IPS-18c (cell line): ENCODE measurements around the gene SLC2A3.
"Not testable (repeated sequence)": the region's sequence is repeated elsewhere in the genome, so short reads cannot be mapped to it uniquely, and the experiment has no call there.

Experiments used
- H3K4me3 ChIP-seq: 2 replicates; pipeline ENCODE4 v1.7.0; 2013; ENCODE audit warnings: low read depth, mild to moderate bottlenecking, low read length, moderate library complexity; ENCODE audit not compliant: insufficient read depth
- H3K9me3 ChIP-seq: one replicate; pipeline ENCODE4 v1.6.1; 2013; ENCODE audit warnings: mild to moderate bottlenecking, low read length, moderate library complexity; ENCODE audit not compliant: control insufficient read depth, insufficient read depth

Gene SLC2A3

DNA sequence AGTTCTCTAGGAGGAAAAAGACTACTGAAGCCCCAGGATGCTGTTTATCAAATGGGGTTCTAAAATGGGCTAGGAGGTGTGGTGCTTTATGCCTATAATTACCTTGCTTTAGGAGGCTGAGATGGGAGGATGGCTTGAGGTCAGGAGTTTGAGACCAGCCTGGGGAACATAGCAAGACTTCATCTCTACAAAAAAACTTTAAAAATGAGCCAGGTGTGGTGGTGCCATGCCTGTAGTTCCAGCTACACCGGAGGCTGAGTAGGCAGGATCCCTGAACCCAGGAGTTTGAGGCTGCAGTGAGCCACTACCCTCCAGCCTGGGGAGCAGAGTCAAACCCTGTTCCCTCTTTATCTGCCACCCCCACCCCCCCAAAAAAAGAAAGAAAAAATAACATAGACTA, 23.3 kb upstream of the SLC2A3 start:
- Histone ChIP-seq H3K9me3 (no peaks in the 10 kb centered on the region), H3K4me3 (no peak overlapping the region)

DNA sequence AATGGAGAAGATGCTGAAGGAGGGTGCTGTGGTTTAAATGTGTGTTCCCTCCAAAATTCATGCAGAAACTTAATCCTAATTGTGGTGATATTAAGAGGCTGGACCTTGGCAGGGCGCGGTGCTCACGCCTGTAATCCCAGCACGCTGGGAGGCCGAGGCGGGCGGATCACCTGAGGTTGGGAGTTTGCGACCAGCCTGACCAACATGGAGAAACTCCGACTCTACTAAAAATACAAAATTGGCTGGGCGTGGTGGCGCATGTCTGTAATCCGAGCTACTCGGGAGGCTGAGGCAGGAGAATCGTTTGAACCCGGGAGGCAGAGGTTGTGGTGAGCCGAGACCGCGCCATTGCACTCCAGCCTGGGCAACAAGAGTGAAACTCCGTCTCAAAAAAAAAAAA, 18.9 kb upstream of the SLC2A3 start:
- not testable (repeated sequence) for H3K9me3 ChIP-seq, H3K4me3 ChIP-seq

- H3K9me3 ChIP-seq, H3K4me3 ChIP-seq: not testable (repeated sequence)
Observed at GRCh38 chr12:7954418-7954817, 18.4 kb upstream of the SLC2A3 start.

DNA sequence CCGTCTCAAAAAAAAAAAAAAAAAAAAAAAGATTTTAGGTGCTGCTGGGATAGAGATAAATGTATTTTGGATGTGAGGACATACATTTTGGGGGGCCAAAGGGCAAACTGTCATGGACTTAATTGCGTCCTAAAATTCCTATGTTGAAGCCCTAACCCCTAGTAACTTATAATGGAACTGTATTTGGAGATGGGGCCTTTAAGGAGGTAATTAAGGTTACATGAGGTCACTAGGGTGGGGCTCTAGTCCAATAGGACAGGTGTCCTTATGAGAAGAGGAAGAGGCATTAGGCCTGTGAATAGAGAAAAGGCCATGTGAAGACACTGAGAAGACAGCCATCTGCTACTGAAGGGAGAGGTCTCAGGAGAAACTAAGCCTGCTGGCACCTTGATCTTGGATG, 17.9 kb upstream of the SLC2A3 start:
- not testable (repeated sequence) for H3K9me3 ChIP-seq, H3K4me3 ChIP-seq

DNA sequence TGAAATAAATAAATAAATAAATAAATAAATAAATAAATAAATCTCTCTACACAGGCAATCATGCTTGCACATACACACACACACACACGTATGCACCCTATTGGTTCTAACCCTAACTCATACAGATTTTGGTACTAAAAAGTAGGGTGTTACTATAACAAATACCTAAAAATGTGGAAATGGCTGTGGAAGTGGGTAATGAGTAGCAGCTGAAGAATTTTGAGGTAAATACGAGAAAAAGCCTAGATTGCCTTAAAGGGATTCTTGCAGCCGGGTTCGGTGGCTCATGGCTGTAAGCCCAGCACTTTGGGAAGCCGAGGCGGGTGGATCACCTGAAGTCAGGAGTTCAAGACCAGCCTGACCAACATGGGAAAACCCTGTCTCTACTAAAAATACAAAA, 15.7 kb upstream of the SLC2A3 start:
- no peak overlapping the region for H3K4me3 ChIP-seq
- peaks cover 2% of the 10 kb centered on the region for H3K9me3 ChIP-seq

DNA sequence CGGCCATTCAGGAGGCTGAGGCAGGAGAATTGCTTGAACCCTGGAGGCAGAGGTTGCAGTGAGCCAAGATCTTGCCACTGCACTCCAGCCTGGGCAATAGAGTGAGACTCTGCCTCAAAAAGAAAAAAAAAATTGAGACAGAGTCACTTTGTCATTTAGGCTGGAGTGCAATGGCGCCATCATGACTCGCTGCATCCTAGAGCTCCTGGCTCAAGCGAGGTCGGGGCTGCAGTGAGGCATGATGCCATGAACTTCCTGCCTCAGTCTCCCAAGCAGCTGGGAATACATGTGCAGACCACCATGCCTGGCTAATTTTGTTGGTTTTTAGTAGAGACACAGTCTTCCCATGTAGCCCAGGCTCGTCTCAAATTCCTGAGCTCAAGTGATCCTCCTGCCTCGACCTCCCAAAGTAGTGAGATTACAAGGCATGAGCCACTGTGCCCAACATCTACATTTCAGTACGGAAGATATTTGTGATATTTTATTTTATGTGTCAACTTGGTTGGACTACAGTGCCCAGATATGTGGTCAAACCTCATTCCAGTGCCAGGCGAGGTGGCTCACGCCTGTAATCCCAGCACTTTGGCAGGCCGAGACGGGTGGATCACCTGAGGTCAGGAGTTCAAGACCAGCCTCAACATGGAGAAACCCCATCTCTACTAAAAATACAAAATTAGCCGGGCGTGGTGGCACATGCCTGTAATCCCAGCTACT, 14.4 kb upstream of the SLC2A3 start:
- H3K4me3 ChIP-seq, H3K9me3 ChIP-seq: not testable (repeated sequence)

DNA sequence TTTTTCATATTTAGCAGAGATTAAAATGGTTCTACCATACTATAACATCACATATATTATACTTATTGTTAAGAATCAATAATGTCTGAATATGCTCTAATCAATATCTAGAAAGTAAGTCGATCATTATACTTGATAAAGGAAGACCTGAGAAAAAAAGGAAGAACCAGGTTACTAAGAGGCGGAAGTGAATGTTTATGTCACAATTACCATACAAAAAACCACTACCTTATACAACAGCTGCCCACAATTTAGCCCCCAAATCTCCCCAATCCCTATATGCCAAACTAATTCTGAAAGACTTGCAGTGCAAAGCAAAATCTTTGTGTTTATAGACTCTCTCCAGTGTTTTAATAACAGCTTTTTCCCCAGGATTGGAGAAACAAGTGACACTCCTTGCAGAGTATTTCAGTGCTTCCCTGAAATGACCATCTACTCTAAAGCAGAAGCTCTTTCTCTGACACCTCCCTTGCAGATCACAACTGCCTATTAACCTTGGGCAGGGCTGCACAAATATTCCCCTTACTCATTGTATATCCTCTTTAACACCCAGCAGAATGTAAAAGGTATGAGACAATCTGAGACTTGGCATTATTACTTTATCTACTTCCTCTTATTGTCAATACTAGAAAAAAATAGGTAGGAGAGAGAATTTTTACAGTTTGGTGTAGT, 12.7 kb upstream of the SLC2A3 start:
- no peak overlapping the region for H3K4me3 ChIP-seq
- peaks cover 2% of the 10 kb centered on the region for H3K9me3 ChIP-seq

GRCh38 chr12:7947011-7947410, 11.0 kb upstream of the SLC2A3 start:
- Histone ChIP-seq H3K9me3 (peaks cover 2% of the 10 kb centered on the region), H3K4me3 (no peak overlapping the region)

- not testable (repeated sequence) for H3K9me3 ChIP-seq, H3K4me3 ChIP-seq
Observed at GRCh38 chr12:7944760-7945159, 8.8 kb upstream of the SLC2A3 start.

GRCh38 chr12:7940906-7941305, 4.9 kb upstream of the SLC2A3 start:
- Histone ChIP-seq H3K4me3 (no peak overlapping the region), H3K9me3 (no peaks in the 10 kb centered on the region)

- H3K9me3 ChIP-seq: no peaks in the 10 kb centered on the region
- no peak overlapping the region for H3K4me3 ChIP-seq
Observed at GRCh38 chr12:7937833-7938506, 2.0 kb upstream of the SLC2A3 start.

GRCh38 chr12:7934889-7935492, 996 bp downstream of the SLC2A3 start:
- H3K4me3 ChIP-seq: peak overlapping the region; percentile 58
- no peaks in the 10 kb centered on the region for H3K9me3 ChIP-seq

GRCh38 chr12:7934091-7934888, 1.7 kb downstream of the SLC2A3 start:
- no peaks in the 10 kb centered on the region for H3K9me3 ChIP-seq
- H3K4me3 ChIP-seq: peak overlapping the region; percentile 58

DNA sequence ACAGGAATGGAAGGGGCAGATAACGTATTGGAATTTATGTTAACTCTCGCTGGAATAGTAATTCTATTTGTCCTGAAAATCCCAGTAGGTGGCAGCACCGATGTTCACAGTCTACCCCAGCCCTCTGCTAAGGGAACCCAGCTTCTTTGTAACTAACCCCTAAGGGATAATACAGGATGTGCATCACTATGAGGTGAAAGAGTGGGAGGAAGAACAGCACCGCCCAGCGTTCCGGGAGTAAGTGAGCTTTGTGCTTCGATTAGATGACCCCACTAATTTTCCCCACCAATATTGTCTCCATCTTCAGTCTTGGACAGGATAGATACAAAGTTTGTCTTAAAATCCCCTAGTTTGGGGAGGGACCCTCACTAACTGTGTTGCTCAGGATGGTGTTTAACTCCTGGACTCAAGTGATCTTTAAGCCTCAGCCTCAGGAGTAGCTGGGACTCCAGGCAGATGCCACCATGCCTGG, 2.7 kb downstream of the SLC2A3 start:
- H3K4me3 ChIP-seq: peak overlapping the region; percentile 58; the same call in 1 of the 2 replicates

DNA sequence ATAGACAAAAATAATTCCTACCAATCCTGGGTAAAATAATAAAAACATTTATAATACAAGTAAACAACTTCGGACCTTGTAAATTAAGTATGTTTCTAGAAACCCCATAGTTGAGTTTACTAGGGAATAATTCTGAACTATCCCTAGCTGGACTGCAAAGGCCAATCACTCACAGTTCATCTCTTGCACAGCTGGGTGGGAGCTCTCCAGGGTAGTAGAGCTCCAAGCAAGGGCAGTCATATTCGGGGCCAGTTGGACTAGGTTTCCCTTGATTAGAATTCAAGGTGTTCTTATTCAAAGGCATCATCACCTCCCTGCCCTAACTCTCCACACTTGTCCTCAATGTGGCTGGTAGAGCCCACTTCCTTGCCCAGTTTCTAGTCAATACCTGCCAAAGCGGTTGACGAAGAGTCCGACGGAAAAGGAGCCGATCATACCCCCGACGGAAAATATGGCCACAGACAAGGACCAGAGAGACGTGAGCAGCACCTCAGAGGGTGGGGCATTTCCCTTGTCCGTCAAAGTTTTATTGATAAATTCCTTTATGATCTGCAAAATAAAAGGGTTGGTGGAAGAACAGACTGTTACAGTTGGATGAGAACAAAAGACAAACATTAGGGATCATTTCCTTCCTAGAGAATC, 3.3 kb downstream of the SLC2A3 start:
- H3K4me3 ChIP-seq, H3K9me3 ChIP-seq: not testable (repeated sequence)

More for the DNA sequence above, 2.7 kb downstream of the SLC2A3 start:
- H3K9me3 ChIP-seq: no peaks in the 10 kb centered on the region

DNA sequence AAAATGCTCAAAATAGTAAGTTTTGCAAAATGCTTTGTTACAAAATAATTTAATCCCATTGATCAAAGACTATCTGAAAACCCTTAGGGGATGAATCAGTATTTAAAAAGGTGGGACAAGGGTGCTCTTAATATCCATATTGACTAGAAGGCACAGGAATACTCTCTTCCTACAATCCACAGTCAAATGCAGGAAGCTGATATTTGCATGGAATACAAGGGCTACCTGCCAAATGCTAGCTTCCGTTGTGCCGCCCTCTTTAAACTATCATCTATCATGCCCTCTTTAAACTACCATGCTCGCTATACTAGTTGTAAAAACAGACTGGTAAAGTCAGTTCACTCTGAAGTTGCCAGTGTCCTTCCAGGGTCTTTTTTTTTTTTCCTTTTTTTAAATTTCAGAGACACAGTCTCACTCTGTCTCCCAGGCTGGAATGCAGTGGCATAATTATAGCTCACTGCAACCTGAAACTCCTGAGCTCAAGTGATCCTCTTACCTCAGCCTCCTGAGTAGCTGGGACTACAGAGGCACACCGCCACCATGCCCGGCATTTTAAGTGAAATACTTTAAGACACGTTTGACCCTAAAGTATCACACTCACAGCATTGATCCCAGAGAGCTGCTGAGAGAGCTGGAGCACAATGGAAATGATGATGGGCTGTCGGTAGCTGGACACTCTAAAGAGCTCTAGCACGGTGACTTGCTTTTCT, 6.7 kb downstream of the SLC2A3 start:
- H3K9me3 ChIP-seq: no peaks in the 10 kb centered on the region
- H3K4me3 ChIP-seq: no peak overlapping the region
